Measurements from ENCODE around the gene EPHA6.

GRCh38 chr3:97111244-97111643, 296.9 kb downstream of the EPHA6 start:
- TF ChIP-seq KDM1A (IDR thresholded peaks at IDR 0.05; ENCODE audit: low read depth): no peak
- TF ChIP-seq SREBF2 (IDR thresholded peaks at IDR 0.05): no peak
- TF ChIP-seq POLR2A (IDR thresholded peaks at IDR 0.05; ENCODE audit: low read length): no peak
- no peak for TF ChIP-seq CTCF (IDR thresholded peaks at IDR 0.05)
- no peak for TF ChIP-seq EP300 (IDR thresholded peaks at IDR 0.05)
- no peak for TF ChIP-seq MAX (IDR thresholded peaks at IDR 0.05)
- TF ChIP-seq ESRRA (IDR thresholded peaks at IDR 0.05; ENCODE audit: borderline replicate concordance, low read length): no peak

All from A549 (cell line).